Measurements from ENCODE around the gene FGFR3.
A peak's percentile ranks its signal among the peaks of the same experiment; 100 is the strongest.

FGFR3 gene

DNA sequence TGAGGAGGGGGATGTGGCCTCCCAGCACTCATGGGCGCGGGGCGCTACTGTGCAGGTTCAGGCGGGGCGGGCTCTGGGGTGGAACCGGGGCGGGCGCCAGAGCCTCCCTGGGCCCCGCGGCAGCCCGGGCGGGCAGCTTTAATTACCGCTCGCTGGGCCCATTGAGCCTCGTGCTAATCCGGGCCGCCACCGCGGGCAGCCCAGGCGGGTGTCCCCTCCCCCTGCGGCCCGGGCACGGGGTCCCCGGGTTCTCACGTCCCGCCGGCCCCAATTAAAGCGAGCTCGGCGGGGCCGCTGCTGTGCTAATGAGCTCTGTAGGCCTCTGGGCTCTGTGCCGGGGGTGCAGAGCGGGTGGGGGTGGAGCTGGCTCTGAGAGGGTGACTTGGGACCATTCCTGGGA lies 22.8 kb upstream of the FGFR3 start:
- no peak for DNase-seq (ENCODE audit: low spot score)

DNA sequence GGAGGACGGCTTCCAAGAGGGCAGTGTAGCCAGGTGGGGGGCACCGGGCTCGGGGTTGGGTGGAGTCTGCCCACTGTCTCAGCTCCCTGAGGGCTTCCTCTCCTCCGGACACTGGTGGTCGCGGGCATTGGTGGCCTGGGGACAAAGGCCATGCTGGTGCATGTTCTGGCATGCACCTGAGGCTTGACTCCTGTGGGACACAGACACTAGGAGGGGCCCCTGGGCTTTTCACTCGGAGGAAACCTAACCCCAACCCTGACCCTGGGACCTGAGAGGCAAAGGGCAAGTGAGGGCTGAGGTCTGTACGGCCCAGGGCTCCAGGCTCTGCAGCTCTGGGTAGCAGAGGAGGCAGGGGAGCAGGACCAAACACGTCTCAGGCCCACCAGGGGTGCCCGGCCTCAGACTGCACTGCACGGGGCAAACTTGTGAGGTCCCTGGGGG lies 22.3 kb upstream of the FGFR3 start:
- no peak for DNase-seq (ENCODE audit: low spot score)

DNA sequence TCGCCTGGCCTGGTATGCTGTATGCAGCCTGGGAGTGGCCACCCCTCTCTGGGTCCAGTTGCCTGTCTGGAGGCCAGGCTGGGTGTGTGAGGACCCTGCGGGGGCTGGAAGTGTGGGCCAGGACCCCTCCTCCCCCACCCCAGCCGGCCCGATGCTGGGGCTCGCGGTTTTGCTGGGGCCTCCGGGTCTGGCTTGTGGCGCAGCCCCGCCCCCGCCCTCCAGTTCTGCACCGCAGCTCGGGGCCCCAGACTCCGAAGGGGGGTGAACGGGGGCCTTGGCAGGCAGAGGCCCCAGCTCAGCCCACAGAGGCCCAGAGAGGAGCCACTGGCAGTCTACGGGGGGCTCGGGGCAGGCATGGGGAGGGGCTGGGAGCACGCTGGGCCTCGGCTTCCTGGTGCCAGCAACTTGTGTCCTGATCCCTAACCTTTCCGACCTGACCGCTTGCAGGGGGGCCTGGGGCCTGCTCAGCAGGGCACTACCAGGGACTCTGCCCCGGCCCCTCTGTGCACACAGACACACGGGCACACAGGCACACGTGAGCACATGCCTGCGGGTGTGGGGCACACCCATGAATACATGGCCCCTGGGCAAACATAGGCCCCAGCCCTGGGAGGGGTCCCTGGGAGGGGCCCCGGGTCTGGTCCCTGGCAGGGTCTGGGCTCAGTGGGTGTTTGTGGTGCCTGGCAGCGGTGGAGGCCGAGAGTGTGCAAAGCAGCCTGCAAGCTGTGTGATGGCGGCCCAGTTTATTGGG lies 21.4 kb upstream of the FGFR3 start:
- DNase-seq (ENCODE audit: low spot score) = no peak

DNA sequence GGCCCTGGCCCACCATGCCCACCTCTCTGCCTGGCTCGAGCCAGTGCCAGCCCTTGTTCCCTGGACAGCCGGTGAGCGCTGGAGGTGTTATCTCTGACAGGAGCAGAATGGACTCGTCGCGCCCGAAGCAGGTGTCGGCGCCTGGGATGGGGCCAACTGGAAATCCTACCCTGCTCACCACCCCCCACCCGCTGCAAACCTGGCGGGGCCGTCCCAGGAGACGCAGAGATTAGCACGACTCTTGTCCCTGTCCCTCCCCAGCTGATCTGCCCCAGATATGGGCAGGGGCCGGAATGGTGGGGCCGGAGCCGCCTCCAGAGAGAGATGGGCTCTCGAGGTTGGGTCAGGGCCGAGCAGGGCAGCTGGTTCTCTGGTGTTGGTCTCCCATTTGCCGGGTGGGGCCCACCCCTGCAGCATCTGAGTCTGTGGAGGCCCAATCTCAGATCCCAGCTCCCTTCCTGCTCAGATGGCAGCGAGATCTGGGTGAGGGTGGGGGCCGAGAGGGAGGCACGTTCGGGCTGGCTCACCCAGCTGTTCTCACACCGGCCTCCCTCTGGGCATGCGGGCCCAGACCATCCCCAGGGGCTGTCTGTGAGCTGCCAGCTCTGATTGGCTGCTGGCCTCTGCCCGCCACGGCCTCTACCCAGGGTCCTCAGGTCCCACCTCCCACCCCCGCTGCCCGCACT lies 20.1 kb upstream of the FGFR3 start:
- no peak for DNase-seq (ENCODE audit: low spot score)

DNA sequence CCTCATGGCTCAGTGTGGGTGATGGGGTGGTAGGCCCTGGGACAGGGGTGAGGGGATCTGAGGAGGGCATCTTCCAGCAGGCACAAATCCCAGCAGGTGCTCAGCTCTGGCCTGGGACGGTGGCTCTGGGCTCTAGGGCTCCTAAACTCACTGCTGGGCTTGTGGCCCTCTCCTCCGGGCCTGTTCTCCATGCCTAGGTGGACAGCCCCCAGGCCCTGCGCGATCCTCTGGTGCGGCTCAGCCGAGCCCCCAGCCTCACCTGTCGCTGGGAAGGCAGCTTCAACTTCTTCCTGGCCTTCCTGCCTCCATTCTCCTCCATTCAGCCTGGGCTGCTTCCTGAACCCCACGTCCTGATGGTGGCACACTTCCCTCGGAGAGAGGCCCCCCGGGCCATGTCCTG lies 19.3 kb upstream of the FGFR3 start:
- no peak for DNase-seq (ENCODE audit: low spot score)

DNA sequence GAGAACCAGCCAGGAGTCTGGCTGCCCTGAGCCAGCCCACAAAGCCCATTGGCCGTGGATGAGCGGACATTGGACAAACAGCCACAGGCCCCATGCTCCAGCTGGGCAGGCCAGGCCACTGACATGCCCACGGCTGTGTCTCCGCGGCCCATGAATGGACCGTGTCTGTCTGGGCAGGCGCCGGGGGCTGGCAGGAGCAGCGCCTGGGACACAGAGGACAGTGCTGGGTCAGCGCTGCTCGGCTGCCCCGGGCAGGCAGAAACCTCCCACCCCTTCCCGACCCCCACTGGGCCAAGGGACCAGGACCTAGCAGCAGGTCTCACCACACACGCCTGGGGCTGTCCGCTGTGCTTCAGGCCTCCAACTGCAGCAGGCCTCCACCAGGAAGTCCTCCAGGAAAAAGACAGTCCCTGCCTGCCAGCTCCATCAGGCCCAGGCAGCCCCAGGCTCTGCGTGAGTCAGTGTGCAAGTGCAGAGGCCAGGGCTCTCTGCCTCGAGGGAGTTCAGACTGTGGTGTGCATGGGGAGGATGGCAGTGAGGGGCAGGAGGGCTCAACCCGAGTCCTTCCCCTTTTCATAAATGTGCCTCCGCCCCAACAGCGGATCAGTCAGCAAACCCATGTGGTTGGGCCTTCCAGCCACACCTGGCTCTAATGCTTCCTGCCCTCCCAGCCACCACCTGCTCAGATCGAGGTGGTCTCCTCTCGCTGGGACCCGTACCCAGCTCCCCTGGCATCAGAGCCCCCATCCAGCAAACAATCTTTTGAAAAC lies 17.2 kb upstream of the FGFR3 start:
- peak; percentile 54 for DNase-seq (ENCODE audit: low spot score)

DNA sequence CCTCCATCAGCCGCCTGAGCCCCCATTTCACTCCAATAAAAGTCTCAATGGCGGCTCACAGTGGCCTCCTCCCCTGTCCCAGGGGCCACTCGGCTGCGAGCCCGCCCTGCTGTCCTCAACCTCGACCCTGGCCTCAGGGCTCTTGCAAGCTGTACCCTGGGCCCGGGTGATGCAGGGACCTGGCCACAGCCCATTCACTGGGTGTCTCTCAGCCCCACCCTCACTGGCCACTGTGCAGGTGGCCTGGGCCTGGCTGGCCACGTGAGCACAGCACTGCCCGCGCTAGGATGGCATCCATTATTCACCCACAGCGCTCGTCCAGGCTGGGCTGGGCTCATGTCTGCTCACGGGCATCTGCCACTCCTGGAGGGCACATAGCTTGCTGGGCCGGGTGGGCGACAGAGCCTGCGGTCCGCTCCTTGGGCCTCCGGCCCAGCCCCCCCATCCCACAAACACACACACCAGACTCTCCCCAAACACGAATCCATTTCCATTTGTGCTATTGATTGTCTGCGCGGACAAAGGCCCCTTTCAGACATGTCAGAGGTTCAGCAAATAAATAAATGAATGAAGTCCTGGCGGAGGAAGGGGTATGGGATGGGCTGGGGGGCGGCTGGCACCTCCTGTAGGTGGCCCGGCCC lies 16.5 kb upstream of the FGFR3 start:
- DNase-seq (ENCODE audit: low spot score) = no peak

DNA sequence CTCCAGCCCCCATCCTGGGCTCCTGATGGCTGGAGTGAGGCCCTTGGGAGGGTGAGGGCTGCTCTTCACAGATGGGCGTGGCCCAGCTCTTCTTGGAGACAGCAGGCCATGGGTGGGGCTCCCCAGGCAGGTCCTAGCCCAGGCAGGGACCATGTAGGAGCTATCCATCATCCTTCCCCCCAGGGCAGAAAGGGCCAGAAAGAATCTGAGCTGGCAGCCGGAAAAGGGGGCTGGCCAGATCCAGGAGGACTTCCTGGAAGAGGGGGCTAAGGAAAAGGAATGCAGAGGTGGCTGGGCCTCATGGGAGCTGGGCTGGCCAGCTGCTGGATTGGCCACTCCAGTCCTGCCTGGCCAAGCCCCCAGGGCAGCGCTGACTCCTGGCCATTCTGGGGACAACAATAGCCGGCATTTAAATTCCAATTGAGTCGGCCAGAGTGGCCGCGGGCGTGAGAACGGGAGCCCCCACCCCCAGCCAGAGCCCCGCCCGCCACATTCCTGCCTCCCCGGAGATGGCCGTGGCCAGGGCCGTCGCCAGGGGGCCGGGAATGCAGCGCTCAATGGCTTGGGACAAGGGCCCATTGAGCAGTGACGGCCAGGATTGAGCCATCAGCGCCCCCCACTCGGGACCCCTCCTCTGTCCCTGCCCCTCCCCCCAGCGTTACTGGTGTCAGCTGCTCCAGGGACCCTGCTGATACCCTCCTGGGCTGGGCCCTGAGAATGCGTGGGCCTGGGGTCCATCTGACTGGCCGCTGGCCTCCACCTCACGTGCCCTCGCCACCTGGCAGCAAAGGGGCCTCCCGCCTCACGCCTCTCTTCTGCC lies 15.1 kb upstream of the FGFR3 start:
- peak; percentile 81 for DNase-seq (ENCODE audit: low spot score)

DNA sequence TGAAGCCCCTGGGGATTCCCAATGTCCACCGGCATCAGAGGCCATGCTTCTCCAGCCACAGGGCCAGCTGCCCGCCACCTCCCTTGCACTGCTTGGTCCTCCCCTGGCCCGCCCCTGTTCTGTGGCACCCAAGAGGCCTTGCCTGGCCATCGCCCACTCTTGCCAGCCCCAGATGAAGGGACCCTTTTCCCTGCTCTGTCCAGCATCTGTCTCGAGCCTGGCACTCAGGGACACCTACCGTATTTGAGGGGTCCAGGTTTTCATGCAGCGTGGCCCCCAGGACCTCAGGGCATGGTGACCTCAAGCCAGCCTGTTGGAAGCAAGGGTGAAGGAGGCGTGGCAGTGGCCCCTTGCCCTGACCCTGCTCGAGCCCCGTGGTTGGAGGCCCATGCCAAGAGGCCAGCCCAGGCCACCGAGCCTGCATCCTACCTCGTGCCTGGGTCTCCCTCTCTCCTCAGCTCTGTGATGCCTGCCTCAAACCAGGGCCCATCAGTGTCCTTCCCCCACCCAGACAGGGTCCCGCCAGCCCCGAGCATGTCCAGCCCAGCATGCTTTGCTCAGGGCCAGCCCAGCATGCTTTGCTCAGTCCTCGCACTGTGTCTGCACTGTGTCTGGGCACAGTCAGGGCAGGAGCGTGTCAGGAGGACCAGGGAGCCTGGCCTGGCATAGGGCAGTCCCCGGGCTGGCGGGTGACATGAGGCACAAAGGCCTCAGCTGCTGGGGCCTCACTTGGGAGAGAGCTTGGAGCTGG lies 14.3 kb upstream of the FGFR3 start:
- no peak for DNase-seq (ENCODE audit: low spot score)

DNA sequence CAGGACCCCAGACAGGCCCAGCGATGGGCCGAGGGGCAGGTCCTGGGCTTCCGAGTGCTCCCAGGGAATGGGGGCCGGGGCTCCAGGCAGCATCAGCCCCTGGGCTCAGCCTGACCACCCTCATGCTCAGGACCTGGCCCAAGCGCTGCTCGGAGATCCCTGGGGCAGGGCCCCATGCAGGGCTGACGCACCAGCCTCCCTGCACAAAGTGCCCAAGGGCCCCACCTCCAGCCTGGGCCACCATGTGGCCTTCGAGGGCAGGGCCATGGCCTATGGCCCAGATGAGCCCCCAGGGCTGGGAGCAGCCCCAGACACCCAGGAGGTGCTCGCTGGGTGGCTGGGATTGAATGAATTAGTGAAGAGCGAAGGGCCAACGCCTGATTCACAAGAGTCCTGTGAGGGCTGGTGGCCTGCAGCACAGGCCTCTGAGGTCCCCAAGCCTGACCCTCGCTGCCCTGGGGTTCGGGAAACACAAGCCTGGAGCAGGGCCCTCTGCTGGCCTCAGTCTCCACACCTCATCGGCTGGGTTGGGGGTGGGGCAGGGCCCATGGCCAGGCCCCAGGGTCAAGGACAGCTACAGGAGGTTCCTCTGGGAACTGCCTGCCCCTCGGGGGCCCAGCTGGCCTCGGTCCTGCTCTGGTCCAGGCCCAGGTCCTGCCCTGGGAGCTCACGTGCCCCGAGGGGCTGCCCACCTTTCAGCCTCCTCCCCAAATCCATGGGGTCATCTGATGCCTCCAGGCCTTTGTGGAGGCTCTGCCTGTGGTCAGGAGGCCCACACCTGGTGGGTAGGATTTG lies 13.3 kb upstream of the FGFR3 start:
- no peak for DNase-seq (ENCODE audit: low spot score)

DNA sequence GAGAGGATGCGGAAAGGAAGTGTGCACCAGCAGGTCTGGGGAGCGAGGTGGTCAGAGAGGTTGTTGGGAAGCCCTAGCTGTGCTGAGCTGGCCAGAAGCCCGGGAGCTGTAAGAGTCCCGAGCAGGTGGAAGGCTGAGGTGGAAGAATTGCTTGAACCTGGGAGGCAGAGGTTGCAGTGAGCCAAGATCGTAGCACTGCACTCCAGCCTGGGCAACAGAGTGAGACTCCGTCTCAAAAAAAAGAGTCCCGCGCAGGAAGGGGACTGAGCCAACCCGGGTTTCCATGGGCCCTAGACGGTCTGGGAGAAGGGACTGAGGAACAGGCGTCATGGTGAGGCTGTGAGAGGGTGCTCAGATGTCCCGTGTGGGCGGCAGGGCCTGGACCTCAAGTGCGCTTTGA lies 12.7 kb upstream of the FGFR3 start:
- DNase-seq (ENCODE audit: low spot score) = no peak

DNA sequence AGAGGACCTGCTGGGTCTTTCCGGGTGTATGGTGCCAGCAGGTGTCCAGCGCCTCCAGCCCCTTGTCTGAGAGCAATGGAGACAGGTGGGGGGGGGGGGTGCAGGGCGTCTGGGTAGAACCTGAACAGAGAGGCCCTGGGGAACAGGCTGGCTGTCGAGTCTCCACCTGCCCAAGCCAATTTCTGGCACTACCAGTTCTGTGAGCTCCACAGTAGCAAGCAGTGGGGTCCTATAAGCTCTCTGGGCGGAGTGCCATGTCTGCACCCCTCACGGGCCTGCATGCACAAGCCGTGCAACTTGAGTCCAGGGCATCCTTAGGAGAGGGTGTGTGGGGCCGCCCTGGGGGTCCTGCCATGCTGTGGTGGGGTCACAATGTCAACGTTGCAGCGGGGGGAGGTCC lies 10.1 kb upstream of the FGFR3 start:
- DNase-seq (ENCODE audit: low spot score) = no peak

DNA sequence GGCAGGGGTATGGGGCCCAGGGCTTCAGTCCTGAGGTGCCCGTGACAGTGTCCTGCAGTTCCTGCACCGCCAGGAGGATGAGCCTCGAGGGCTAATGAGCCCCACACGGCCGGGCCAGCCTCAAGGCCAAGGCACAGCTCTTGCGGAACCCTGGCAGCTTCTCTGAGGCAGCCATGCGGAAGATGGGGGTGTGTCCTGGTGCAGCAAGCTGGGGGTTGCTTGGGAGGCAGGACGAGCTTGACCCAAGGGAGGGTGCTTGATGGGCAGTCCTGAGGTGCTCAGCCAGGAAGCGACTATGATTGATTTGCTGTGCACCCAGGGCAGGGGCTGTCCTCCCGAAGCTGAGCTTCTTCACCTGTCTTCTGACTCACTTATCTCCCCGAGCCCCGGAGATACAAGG lies 9.1 kb upstream of the FGFR3 start:
- no peak for DNase-seq (ENCODE audit: low spot score)

DNA sequence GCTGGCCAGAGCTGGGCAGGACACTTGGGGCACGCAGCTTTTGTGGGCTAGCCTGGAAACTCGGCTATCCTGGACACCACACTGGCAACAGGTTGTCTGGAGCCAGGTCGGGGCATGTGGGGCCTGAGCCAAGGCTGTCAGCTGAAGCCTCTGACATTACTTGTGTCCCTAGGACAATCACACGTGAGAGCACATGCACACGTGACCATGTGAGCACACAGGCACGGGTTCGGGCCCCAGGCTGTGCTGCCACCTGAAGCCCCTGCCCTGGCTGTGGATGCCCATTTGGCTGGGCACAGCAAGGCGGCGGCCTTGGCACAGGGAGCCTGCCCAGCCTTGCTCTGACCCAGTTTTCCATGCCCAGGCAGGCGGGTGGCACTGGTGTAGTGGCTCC lies 8.7 kb upstream of the FGFR3 start:
- DNase-seq (ENCODE audit: low spot score) = no peak

DNA sequence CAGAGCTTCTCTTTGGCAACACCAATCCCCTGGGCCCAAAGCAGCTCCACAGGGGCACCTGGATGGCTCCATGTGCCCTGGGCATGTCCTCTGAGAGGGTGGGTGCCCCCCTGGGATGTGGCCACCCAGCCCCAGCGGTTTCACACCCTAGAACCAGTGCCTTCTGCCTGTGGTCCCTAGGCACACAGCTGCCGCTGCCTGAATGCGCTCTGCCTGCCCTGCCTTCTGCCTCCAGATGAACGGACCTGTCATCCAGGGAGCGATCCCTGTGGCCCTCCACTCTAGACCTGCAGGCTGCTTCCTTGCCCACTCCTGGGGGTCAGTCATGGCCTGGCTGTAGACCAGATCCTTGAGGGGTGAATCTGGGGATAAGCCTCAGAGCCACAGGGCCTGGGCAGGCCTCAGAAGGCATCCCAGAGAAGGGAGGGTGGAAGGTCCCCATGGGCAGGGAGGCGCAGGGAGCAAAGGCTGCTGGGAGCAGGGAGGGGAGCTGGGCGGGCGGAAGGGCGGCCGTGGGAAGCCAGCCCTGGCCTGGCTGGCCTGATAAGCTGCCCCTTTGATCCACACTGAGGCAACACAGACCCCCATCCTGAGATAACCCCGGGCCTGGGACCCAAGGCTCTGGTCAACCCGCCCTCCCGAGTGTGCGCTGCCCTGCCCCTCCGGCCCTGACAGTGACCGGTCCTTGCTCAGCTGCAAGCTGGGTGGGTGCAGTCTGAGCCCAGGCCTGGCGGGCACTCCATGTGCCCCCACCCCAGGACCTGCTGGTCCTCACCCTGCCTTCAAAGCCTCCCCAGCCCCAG lies 8.1 kb upstream of the FGFR3 start:
- no peak for DNase-seq (ENCODE audit: low spot score)

DNA sequence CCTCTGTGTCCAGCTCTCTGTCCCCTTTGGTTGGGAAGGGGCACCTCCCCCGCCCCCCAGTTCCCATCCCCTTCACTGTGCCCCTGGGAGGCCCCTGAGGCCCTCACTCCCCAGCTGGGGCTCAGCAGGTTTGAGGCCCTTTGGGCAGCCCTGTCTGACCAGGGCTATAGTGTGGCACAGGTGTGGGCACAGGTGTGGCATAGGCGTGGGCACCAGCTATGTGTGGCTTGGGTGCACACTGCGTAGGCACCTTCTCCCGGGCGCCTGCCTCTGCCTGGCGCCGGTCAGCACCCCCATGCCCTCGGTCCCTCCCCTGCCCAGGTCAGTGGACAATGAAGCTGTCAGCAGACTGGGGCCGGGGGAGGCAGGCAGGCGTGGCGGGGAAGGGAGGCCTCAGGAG lies 7.5 kb upstream of the FGFR3 start:
- no peak for DNase-seq (ENCODE audit: low spot score)

DNA sequence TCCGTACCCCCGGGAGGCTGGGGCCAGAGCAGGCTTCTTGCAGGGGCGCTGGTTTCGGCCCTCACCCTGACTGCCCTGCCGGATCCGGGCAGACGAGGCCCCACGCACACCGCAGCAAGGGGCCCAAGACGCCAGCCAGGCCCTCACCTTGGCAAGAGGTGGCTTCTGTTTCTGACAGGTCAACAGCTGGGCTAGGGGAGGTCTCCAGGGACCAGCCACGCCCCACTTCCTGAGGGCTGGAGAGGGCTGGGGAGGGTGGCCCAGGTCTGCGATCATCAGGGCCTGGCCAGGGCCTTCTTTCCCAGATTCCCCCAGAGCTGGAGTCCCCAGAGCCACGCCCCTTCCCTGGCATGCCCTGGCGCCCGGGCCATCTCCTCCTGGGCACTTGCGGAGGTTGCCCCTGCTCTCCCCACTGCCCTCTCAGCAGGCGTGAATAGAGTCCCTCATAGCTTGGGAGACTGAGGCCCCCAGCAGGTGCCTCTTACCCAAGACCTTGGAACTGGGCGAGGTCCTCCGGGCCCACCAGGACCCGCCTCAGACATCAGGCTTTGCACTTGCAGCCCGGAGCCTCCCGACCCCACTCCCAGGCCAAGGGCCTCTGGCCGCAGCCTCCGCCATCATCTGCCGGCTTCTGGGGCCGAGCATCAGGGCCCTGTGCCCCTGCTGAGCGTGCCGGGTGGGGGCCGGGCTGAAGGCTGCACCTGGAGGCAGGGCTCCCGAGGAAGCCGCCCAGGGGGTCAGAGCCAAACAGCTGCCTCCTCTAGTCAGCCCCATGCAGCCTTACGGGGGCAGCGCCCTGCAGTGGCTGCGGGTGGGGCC lies 6.3 kb upstream of the FGFR3 start:
- DNase-seq (ENCODE audit: low spot score) = no peak

DNA sequence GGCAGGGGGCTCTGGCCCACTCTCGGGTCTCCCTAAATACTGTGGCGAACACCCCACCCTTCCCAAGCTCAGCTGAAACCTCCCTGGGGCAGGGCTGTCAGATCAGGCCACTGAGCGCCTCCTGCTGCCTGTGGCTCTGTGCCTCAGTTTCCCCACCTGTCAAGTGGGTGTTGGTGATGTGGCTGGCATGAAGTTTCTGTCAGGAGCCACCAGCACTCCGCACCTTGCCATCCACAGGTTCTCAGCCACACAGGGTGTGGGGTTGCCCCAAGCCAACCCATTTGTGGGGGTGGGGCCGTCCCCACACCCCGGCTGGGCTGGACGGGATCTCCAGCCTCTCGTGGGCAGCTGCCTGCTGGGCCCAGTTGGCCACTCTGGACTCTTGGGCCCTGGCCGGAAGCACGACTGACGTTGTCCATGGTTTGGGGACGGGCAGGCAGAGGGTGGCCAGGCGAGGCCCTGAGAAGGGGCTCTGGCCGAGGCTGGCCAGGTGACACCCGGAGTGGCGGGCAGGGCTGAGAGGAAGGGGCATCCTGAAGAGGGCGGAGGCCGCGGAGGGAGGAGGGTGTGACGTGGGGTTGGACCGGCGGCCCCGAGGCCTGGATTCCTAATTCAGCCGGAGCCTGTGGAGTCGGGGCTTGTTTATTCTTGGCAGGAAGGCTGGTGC lies 5.5 kb upstream of the FGFR3 start:
- no peak for DNase-seq (ENCODE audit: low spot score)
